Stimulated activated memory B cell treated with anti-CD40 and anti-IgM and Interleukin-4, amounts not matched to agents 10 μg/mL and 1 μg/mL and 100 μg/mL, for 72 hours (primary cell): ENCODE results near the gene KCNC4.
A peak's percentile ranks its signal among the peaks of the same experiment; 100 is the strongest.

Source experiments
- ATAC-seq: fragments of 150-1000 bp; cut with Tn5 transposase; 2 replicates; pipeline ENCODE4 v1.10.0; 2021
- H3K27ac Mint-ChIP-seq: one replicate; pipeline ENCODE4 v1.8.0; 2022; ENCODE audit warnings: mild to moderate bottlenecking, mixed read lengths
- H3K27me3 Mint-ChIP-seq: one replicate; pipeline ENCODE4 v1.8.0; 2022; ENCODE audit warnings: mixed read lengths
- H3K36me3 Mint-ChIP-seq: one replicate; pipeline ENCODE4 v1.8.0; 2022; ENCODE audit warnings: mixed read lengths
- H3K4me1 Mint-ChIP-seq: one replicate; pipeline ENCODE4 v1.8.0; 2022; ENCODE audit warnings: mixed read lengths
- H3K4me3 Mint-ChIP-seq: one replicate; pipeline ENCODE4 v1.8.0; 2022; ENCODE audit warnings: mild to moderate bottlenecking, moderate library complexity, mixed read lengths
- H3K9me3 Mint-ChIP-seq: one replicate; pipeline ENCODE4 v1.8.0; 2022; ENCODE audit warnings: mixed read lengths

The KCNC4 gene

DNA sequence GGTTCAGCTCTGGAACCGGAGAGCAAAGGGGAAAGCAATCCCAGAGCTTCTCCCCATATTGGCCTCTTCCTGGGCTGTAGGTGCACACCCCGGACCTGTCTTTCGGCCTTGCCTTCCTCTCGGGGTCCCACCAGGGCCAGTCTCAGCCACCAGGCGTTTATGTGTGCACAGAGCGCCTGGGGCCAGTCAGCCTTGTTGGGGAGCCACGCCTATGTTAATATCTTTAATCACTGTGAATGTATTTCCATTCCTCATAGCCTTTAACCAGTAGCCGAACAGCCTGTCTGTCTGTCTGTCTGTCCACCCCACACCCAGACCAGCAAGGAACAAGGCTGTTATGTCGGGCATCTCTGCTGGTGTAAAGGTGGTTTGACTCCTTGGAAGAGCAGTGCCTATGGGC is 18.8 kb downstream of the KCNC4 start:
- Mint-ChIP-seq H3K27ac (no peak overlapping the region), H3K4me3 (no peak overlapping the region), H3K27me3 (no peaks in the 10 kb centered on the region), H3K36me3 (peaks cover 50% of the 10 kb centered on the region), H3K9me3 (no peaks in the 10 kb centered on the region), H3K4me1 (peaks cover 1% of the 10 kb centered on the region)
- ATAC-seq: no peak

DNA sequence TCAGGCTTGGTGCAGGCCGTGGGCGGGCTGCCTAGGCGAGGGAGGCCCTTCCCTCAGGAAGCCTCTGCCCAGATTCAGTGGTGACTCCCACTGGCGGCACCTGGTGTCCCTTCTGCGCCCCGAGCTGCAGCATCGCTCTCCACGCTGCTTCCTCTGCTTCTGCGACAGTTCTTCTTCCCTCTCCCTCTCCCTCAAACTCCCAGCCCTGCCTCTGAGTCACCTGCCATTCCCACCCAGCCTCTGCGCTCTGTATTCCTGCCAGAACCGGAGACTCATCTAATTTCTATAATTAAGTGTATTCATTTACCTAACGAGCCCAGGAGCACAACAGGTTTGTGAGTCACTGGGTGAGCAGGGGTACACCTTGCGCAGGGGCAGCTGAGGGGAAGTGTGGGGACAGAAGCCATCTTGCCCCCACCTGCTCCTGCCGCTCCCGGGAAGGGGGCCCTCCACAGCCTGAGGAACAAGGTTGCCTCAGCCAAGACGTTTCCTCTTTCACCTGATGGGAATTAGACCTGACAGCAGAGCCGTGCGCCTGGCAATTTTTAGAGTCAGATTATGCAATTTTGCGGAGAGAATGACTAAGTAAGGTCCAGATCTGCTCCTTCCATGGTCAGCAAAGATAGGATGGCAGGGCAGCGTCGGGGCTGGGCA is 19.4 kb downstream of the KCNC4 start:
- no peaks in the 10 kb centered on the region for H3K4me1 Mint-ChIP-seq
- H3K36me3 Mint-ChIP-seq: peaks cover 44% of the 10 kb centered on the region
- H3K27me3 Mint-ChIP-seq: no peaks in the 10 kb centered on the region
- H3K9me3 Mint-ChIP-seq: no peaks in the 10 kb centered on the region
- ATAC-seq: no peak
- H3K4me3 Mint-ChIP-seq: no peak overlapping the region
- no peak overlapping the region for H3K27ac Mint-ChIP-seq

DNA sequence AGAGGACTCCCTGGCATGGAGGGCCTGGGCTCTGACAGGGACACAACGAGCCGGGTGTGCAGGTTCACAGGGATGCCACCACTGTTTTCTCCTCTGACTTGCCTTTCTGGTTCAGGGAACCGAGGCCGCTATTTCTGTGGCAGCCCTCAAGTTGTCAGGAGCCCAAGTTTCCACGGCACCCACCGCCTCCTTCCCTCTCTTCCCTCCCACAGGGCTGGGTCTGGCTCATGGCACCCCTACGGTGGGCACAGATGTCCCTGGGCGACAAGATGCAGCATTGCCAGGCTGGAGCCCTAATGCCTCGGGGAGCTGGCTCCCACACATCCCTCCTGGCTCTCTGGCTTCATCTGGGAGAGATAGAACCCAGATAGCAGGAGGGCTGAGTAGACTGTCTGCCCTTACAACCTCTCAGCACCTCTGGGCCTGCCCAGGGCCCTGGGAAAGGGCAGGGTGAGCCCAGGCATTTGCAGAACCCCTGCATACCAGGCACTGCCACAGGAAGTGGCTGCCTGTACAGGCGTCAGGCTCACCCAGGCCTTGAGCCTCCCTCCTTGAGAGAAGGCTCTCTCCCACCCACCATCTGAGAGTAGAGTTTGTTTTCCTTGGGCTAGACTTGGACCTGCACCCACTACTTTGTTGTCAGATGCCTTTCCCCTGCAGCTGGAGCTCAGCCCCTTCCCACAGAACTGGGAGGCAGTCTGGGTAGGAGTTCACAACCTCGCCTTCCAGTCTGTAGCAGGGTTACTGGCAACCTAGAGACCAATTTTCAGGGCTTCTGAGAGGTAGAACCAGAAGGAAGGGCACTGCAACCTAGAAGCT is 20.5 kb downstream of the KCNC4 start:
- no peak overlapping the region for H3K4me3 Mint-ChIP-seq
- peaks cover 52% of the 10 kb centered on the region for H3K36me3 Mint-ChIP-seq
- ATAC-seq: no peak
- no peaks in the 10 kb centered on the region for H3K9me3 Mint-ChIP-seq
- H3K27me3 Mint-ChIP-seq: no peaks in the 10 kb centered on the region
- H3K27ac Mint-ChIP-seq: no peak overlapping the region
- peaks cover 6% of the 10 kb centered on the region for H3K4me1 Mint-ChIP-seq

DNA sequence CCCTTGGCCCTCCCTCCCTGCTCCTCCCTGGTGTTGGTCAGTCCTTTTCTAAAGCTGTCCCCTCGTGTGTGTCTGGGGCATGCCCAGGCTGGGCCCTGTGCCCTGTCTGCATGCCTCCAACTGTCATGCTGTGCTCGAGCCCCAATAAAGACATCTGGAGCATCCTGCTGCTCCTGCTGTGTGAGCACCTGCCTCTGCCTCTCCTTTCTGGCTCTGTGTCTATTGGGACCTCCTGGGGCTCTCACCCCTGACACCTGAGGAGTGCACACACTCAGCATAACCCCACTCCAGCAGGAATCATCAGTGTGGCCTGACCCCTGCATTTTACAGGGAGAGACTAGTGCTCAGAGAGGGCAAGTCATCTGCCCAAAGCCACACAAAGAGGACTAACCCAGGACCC is 23.7 kb downstream of the KCNC4 start:
- H3K27ac Mint-ChIP-seq: no peak overlapping the region
- peaks cover 32% of the 10 kb centered on the region for H3K4me1 Mint-ChIP-seq

DNA sequence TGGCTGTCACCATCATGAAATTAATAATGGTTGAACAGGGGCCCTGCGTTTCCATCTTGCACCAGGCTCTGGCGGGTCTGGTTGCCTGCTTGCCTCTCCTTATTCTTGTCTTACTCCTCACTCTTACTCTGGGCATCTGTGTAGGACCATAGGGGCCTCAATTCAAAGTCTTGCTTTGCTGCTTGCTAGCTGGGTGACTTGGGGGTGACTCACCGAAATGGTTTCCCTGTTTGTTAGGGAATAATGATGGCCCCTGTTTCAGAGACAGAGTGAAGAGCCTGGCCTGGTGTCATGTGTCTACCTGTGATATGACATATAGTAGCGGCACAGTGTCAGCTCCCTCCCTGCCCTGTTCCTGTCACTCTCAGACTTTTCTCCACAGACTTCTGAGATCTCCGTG is 24.6 kb downstream of the KCNC4 start:
- H3K4me1 Mint-ChIP-seq: peaks cover 40% of the 10 kb centered on the region
- H3K4me3 Mint-ChIP-seq: no peak overlapping the region
- no peaks in the 10 kb centered on the region for H3K27me3 Mint-ChIP-seq
- H3K36me3 Mint-ChIP-seq: peaks cover 28% of the 10 kb centered on the region
- H3K9me3 Mint-ChIP-seq: no peaks in the 10 kb centered on the region
- ATAC-seq: no peak
- H3K27ac Mint-ChIP-seq: peak overlapping the region; percentile 28

More for the DNA sequence above, 23.7 kb downstream of the KCNC4 start:
- H3K36me3 Mint-ChIP-seq: peaks cover 32% of the 10 kb centered on the region
- no peaks in the 10 kb centered on the region for H3K27me3 Mint-ChIP-seq
- no peak overlapping the region for H3K4me3 Mint-ChIP-seq
- no peaks in the 10 kb centered on the region for H3K9me3 Mint-ChIP-seq
- ATAC-seq: no peak

DNA sequence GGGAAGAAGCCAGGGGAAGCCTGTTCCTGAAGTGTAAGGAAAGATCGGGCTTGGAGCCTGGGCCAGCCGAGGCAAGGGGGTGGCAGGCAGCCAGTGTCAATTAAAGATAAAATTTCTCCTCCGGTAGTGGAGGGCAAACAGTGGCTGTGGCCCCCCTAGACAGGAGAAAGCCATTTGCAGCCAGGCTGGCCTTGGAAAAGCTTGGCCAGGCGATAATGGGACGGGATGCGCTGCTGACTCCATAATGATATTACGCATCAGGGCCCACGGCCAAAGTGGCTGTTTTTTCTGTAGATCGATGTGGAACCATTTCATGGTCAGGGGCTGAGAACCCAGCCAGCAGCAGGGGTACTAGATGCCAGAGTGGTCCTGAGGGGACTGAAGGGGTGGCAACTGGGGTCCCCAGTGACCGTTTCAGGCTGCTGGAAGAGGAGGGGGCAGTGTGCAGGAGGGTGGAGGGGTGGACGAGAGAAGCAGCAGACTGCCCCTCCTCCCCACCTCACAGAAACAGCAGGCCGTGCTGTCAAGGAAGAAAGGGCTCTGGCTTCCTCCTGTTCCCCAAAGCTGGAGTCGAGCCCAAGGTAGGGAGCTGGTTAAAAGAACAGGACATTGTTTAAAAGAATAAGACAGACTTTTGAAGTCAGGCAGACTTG is 25.2 kb downstream of the KCNC4 start:
- H3K27me3 Mint-ChIP-seq: no peaks in the 10 kb centered on the region

DNA sequence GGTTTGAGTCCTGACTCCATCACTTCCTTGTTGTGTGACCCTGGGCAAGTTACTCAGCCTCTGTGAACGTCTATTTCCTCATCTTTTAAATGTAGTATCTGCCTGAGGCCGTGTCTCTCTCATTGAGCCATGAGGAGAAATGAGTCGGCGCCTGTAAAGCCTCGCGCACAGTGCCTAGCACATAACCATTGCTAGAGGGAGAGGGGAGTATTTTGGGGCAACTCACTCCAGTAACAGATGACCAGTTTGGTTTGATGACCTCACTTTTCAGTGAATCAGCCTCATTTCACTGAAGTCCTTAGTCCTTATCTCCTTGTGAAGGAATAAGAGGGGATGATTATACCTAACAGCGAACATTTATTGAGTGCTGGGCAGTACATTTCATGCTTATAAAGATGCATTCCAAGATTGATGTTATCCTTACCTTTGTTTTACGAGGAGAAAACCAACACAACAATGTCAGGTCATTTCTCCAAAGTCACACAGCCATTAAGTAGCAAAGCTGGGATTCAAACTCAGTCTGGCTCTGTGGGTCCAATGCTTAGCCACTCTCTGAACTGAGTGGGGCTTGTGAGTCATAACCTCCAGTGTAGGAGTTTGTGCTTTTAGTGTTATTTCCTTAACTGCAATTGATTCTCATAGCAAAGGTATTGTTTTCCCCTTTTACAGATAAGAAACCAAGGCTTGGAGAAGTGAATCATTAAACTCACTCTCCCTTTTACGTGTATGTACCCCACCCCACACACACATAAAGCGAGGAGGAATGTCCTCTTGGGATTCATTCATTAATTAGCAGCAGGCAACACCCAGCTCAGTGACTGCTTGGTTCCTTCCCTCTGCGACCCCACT is 25.9 kb downstream of the KCNC4 start:
- Mint-ChIP-seq H3K36me3 (peaks cover 19% of the 10 kb centered on the region), H3K27ac (peak overlapping the region; percentile 28), H3K27me3 (no peaks in the 10 kb centered on the region), H3K4me3 (no peak overlapping the region), H3K9me3 (no peaks in the 10 kb centered on the region), H3K4me1 (peaks cover 52% of the 10 kb centered on the region)
- ATAC-seq: peak; percentile 75

More for the DNA sequence above, 25.2 kb downstream of the KCNC4 start:
- no peak overlapping the region for H3K4me3 Mint-ChIP-seq
- H3K27ac Mint-ChIP-seq: peak overlapping the region; percentile 28
- H3K9me3 Mint-ChIP-seq: no peaks in the 10 kb centered on the region
- peaks cover 22% of the 10 kb centered on the region for H3K36me3 Mint-ChIP-seq
- no peak for ATAC-seq
- peaks cover 47% of the 10 kb centered on the region for H3K4me1 Mint-ChIP-seq

DNA sequence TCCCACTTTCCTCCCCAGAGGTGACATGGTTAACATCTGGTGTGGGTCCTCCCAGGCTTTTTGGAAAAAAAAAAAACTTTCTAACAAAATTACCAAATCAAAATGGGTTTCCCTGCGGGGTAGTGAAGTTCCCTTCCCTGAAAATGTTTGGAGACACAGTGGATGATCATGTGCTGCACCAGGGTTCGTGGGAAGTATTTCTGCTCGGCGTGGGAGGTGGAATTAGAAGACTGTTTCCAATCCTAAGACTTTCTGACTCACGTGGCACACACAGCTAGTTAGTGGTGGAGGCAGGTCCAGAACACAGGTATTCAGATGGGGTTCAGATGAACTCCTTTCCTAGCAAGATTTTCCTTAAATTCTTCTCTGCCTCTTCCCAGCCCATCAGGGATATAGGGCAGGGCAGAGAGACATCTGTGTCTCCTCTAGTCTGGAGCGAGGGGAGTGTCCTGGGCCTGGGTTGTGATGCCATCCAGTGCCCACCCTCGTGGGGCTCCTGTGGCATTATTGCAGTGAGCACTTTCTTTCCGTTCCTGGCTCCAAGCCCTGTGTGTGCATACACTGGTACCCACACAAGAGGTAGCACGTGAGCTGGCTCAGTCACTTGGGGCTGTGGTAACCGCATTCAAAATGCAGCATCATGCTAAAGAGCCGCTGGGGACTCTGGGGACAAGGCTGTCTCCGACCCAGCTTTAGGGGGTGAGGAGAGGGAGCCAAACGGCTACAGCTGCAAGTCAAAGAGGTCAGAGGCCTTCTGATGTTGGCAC is 27.5 kb downstream of the KCNC4 start:
- no peaks in the 10 kb centered on the region for H3K9me3 Mint-ChIP-seq
- H3K27ac Mint-ChIP-seq: peak overlapping the region; percentile 36
- H3K27me3 Mint-ChIP-seq: no peaks in the 10 kb centered on the region
- H3K36me3 Mint-ChIP-seq: peaks cover 17% of the 10 kb centered on the region
- no peak overlapping the region for H3K4me3 Mint-ChIP-seq
- peaks cover 61% of the 10 kb centered on the region for H3K4me1 Mint-ChIP-seq
- ATAC-seq: peak; percentile 80

DNA sequence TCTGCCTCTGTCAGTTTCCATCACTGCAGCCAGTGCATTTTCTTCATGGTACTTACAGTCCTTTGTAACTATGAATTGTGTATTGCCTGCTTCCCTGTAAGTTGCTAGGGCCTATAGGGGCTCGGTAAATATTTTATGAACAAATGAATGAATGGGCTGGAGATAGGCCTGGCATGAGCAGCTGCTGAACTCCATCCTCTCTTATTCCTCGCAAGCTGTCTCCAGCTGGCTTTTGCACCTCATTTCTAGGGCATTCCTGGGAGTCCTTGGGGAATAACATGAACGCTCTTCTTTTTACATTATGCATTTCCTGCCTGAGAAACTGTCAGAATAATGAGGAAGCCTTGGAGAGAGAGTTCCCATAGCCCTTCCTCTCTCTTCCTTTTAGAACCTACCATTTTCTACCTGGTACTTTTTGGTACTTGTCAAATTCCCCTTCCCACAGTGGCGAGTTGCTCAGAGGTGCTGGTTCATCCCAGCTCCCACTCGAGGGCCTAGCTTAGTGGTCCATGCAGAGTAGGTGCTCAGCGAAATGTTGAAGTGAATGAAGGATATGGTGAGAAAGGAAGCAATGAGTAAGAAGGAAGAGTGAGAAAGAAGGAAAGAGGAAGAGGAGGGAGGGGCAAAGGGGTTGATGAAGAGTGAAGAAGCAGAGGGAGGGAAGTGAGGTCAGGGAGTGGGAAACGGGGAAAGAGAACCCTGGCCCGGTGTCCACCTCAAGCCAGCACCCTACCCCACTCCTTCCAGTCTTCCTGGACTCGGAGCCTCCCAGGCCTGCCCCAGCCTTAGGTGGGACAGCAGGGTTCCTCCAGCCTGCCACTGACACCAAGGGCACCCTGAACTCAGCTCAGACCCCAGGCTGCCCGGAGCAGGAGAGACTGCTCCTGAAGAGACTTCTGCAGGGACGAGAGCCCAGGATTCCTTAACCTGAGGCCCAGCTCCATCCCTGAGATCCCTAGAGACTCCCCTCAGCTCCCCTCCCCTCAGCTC is 29.6 kb downstream of the KCNC4 start:
- Mint-ChIP-seq H3K9me3 (no peaks in the 10 kb centered on the region), H3K27ac (peak overlapping the region; percentile 36), H3K4me1 (peaks cover 82% of the 10 kb centered on the region), H3K4me3 (no peak overlapping the region), H3K36me3 (peaks cover 11% of the 10 kb centered on the region), H3K27me3 (no peaks in the 10 kb centered on the region)
- ATAC-seq: no peak

DNA sequence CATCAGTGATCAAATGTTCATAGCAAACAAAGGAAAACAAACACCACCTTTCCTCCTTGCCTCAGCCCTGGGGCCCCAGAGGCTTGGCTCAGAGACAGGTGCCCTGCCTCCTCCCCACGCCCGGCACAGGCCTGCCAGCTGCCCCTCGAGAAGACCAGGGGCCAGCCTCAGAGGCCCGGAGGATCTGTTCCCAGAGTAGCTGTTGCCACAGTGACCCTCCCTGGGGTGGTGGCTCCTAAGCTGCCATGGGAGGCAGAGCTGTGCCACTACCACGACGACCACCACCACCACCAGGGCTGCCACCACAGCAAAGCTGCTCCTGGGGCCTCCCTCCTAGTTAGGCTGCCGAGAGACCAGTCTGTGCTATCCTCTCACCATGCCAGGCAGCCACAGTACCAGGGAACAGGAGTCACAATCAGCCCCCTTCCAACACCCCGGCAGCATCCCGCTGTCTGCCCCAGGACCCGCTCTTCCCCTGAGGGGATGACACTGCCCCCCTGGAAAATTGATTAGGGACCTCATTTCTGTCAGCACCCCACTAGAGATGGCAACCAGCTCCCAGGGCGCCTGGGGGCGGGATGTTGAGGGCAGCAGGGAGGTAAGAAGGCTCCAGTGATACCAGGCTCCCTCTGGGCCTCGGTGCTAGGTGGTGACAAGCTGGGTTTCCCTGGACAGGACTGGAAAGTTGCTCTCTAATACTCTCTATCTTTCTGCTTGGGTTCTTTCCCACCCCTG is 30.5 kb downstream of the KCNC4 start:
- Mint-ChIP-seq H3K9me3 (no peaks in the 10 kb centered on the region), H3K4me3 (no peak overlapping the region), H3K36me3 (peaks cover 4% of the 10 kb centered on the region), H3K4me1 (peaks cover 78% of the 10 kb centered on the region), H3K27ac (peak overlapping the region; percentile 36), H3K27me3 (no peaks in the 10 kb centered on the region)
- ATAC-seq: no peak

DNA sequence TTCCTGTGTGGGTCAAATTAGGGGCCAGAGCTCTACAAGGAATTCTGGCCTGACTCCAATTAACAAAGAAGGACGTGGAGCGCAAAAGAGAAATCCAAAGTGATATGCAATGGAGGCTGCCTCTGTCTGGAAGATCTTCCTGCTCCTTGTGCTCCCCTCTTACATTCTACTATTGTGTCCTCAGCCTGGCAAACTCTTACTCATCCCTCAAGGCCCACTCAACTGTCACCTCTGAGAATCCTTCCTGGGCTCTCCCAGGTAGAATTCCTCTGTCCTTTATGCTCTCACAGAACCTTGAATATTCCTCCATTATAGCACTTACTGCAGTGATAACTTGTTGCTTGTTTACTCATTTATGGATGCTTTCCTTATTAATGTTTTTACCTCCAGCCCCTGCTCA is 31.4 kb downstream of the KCNC4 start:
- no peak for ATAC-seq
- H3K4me1 Mint-ChIP-seq: peaks cover 70% of the 10 kb centered on the region
- H3K4me3 Mint-ChIP-seq: no peak overlapping the region
- H3K27ac Mint-ChIP-seq: peak overlapping the region; percentile 19
- no peaks in the 10 kb centered on the region for H3K9me3 Mint-ChIP-seq
- no peaks in the 10 kb centered on the region for H3K27me3 Mint-ChIP-seq
- peaks cover 4% of the 10 kb centered on the region for H3K36me3 Mint-ChIP-seq

DNA sequence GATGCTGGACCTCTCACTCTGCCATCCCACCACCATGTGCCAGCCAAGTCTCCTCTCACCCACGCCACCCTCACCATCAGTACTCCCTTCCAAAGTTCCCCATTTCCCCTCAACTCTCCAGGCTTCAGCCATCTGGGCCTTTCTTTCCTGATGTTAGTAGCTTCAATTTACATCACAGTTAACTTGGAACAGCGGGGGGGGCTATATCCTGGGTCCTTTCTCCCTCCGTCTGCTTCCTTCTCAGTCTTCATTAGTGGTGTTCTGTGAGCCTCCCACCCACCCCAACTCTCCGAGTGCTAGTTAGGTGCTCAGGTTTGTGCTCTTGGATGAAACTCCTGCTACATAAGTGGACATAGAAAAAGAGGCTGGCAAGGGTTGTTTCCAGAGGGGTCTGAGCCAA is 31.9 kb downstream of the KCNC4 start:
- ATAC-seq: no peak
- Mint-ChIP-seq H3K27me3 (no peaks in the 10 kb centered on the region), H3K27ac (peak overlapping the region; percentile 85), H3K36me3 (peaks cover 4% of the 10 kb centered on the region), H3K4me3 (no peak overlapping the region), H3K9me3 (no peaks in the 10 kb centered on the region), H3K4me1 (peaks cover 66% of the 10 kb centered on the region)

DNA sequence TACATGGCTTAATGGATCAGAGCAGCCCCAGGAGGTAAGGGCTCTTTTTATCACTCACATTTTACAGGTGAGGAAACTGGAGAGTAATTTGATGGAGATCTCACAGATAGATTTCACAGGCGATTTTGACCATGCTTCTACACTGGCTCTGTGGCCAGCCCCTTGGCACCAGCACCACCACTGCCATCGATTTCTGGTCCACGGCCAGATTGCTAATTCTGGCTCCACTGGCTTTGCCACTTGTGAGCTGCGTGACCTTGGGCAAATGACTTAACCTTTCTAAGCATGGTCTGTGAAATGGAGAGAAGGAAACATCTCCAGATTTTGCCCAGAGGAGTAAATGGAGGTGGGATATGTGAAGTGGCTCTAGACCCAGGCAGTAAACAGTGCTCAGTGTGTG is 32.6 kb downstream of the KCNC4 start:
- Mint-ChIP-seq H3K36me3 (peaks cover 4% of the 10 kb centered on the region), H3K27ac (peak overlapping the region; percentile 85), H3K4me3 (no peak overlapping the region)

More for the DNA sequence above, 32.6 kb downstream of the KCNC4 start:
- no peaks in the 10 kb centered on the region for H3K27me3 Mint-ChIP-seq
- H3K4me1 Mint-ChIP-seq: peaks cover 63% of the 10 kb centered on the region
- H3K9me3 Mint-ChIP-seq: no peaks in the 10 kb centered on the region
- no peak for ATAC-seq
